Activated T-helper 1 cell treated with anti-CD3 and anti-CD28 coated beads, Interleukin-12 subunit alpha, Interleukin-12 subunit beta, Interleukin-2, Interleukin-4 antibody, amounts not matched to agents 30 ng/mL and 10 ng/mL and 1 ng/mL, durations not matched to agents 14 hours and 24 hours and 36 hours (primary cell): Measurements from ENCODE around the gene LYRM7. TPM values are rescaled to one million over a fixed set of nuclear protein-coding genes. Genes with fewer than 3 reads are reported as not detected.
"Not testable (repeated sequence)": the region's sequence is repeated elsewhere in the genome, so short reads cannot be mapped to it uniquely, and the experiment has no call there.

Experiments used
- DNase-seq: peaks from one replicate; pipeline ENCODE4 v3.0.0; 2021; ENCODE audit warnings: low spot score
- H3K27ac Mint-ChIP-seq: one replicate; pipeline ENCODE4 v1.8.0; 2021; ENCODE audit warnings: mild to moderate bottlenecking, mixed read lengths
- H3K27me3 Mint-ChIP-seq: one replicate; pipeline ENCODE4 v1.8.0; 2022; ENCODE audit warnings: mild to moderate bottlenecking, moderate library complexity, mixed read lengths; ENCODE audit not compliant: insufficient read depth
- H3K36me3 Mint-ChIP-seq: one replicate; pipeline ENCODE4 v1.8.0; 2021; ENCODE audit warnings: low read depth, mixed read lengths
- H3K4me1 Mint-ChIP-seq: one replicate; pipeline ENCODE4 v1.8.0; 2021; ENCODE audit warnings: low read depth, mixed read lengths
- H3K4me3 Mint-ChIP-seq: one replicate; pipeline ENCODE4 v1.8.0; 2021; ENCODE audit warnings: mild to moderate bottlenecking, moderate library complexity, mixed read lengths
- H3K9me3 Mint-ChIP-seq: one replicate; pipeline ENCODE4 v1.8.0; 2021; ENCODE audit warnings: mixed read lengths
- intact Hi-C: fragments of 100-400 bp; cut with micrococcal nuclease; formaldehyde crosslinking; loops from one replicate; pipeline ENCODE4 v1.15.1; 2024
- total RNA-seq: library from RNA; stranded (reverse); gene quantifications from 2 replicates; pipeline ENCODE4 v1.2.3, GENCODE V29; 2022

Gene LYRM7
- 13.7 and 15.8 TPM in 2 replicates for total RNA-seq

- H3K36me3 Mint-ChIP-seq: peaks cover 3% of the 10 kb centered on the region
- peaks cover 51% of the 10 kb centered on the region for H3K4me1 Mint-ChIP-seq
- H3K27ac Mint-ChIP-seq: peak within 1 kb of the TSS; percentile 98
- DNase-seq: peak; percentile 96
- no peaks in the 10 kb centered on the region for H3K9me3 Mint-ChIP-seq
- peak within 1 kb of the TSS; percentile 99 for H3K4me3 Mint-ChIP-seq
- H3K27me3 Mint-ChIP-seq: no peaks in the 10 kb centered on the region
- intact Hi-C loops: loop anchor here (1.0 to 10.0 kb wide), 11 partner anchors 7 to 854 kb away; partner anchors contain the start of genes FNIP1 and RAPGEF6
These were observed at the start of gene LYRM7 for GRCh38 chr5:131170540-131171275. LYRM7 (plus strand) TSS chr5:131170944; CDS start chr5:131171021, 77 bp downstream.

DNA sequence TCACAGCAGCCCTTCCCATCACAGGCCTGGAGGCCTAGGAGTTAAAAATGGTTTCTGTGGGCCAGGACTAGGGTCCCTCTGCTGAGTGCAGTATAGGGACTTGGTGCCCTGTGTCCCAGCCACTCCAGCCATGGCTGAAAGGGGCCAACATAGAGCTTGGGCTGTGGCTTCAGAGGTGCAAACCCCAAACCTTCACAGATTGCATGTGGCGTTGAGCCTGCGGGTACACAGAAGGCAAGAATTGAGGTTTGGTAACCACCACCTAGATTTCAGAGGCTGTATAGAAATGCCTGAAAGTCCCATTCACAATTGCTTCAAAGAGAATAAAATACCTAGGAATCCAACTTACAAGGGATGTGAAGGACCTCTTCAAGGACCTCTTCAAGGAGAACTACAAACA is 43.5 kb upstream of the LYRM7 start:
- intact Hi-C loops, H3K36me3 Mint-ChIP-seq, H3K27me3 Mint-ChIP-seq, H3K27ac Mint-ChIP-seq, H3K4me1 Mint-ChIP-seq, DNase-seq, H3K4me3 Mint-ChIP-seq: not testable (repeated sequence)
- peaks cover 26% of the 10 kb centered on the region for H3K9me3 Mint-ChIP-seq

GRCh38 chr5:131129306-131129705 is 41.4 kb upstream of the LYRM7 start:
- DNase-seq: no peak
- H3K4me3 Mint-ChIP-seq: no peak overlapping the region
- intact Hi-C loops: no loop called here
- H3K27me3 Mint-ChIP-seq: no peaks in the 10 kb centered on the region
- no peak overlapping the region for H3K27ac Mint-ChIP-seq
- peaks cover 27% of the 10 kb centered on the region for H3K9me3 Mint-ChIP-seq
- H3K36me3 Mint-ChIP-seq: no peaks in the 10 kb centered on the region
- no peaks in the 10 kb centered on the region for H3K4me1 Mint-ChIP-seq

DNA sequence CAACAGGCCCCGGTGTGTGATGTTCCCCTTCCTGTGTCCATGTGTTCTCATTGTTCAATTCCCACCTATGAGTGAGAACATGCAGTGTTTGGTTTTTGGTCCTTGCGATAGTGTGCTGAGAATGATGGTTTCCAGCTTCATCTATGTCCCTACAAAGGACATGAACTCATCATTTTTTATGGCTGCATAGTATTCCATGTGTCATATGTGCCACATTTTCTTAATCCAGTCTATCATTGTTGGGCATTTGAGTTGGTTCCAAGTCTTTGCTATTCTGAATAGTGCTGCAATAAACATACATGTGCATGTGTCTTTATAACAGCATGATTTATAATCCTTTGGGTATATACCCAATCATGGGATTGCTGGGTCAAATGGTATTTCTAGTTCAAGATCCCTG is 37.7 kb upstream of the LYRM7 start:
- H3K36me3 Mint-ChIP-seq, H3K4me3 Mint-ChIP-seq, H3K27me3 Mint-ChIP-seq, H3K4me1 Mint-ChIP-seq, intact Hi-C loops, H3K27ac Mint-ChIP-seq, DNase-seq: not testable (repeated sequence)
- peaks cover 12% of the 10 kb centered on the region for H3K9me3 Mint-ChIP-seq

GRCh38 chr5:131138406-131138805 is 32.3 kb upstream of the LYRM7 start:
- H3K9me3 Mint-ChIP-seq, DNase-seq, H3K27me3 Mint-ChIP-seq, H3K27ac Mint-ChIP-seq, H3K36me3 Mint-ChIP-seq, H3K4me1 Mint-ChIP-seq, H3K4me3 Mint-ChIP-seq, intact Hi-C loops: not testable (repeated sequence)

- Mint-ChIP-seq H3K27me3 (peaks cover 6% of the 10 kb centered on the region), H3K4me1 (no peaks in the 10 kb centered on the region), H3K4me3 (no peak overlapping the region), H3K27ac (no peak overlapping the region), H3K9me3 (peaks cover 5% of the 10 kb centered on the region), H3K36me3 (no peaks in the 10 kb centered on the region)
- intact Hi-C loops: no loop called here
- no peak for DNase-seq
These were observed 31.4 kb upstream of the LYRM7 start for GRCh38 chr5:131139321-131139720.

DNA sequence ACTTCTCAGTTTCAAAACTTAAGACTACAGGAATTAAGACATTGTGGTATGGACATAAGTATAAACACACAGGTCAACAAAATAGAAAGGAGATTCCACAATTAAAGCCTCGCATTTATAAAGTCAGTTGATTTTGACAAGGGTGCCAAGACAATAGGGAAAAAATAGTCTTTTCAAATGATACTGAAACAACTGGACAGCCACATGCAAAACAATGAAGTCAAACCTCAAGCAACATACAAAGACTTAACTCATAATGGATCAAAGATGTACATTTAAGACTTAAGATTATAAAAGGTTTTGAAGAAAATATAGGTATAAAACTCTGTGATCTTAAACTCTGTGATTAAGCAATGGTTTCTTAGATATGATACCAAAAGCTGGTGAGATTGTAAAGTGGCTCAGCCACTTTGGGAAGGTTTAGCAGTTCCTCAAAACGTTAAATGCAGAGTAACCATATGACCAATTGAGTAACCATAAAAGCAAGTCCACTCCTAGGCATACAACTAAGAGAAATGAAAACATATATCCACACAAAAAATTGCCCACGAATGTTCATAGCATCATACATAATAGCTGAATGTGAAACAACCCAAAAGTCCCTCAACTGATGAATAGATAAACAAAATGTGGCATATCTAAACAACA is 27.6 kb upstream of the LYRM7 start:
- no peak overlapping the region for H3K4me3 Mint-ChIP-seq
- no peak for DNase-seq
- H3K27me3 Mint-ChIP-seq: no peaks in the 10 kb centered on the region
- no peaks in the 10 kb centered on the region for H3K9me3 Mint-ChIP-seq
- no peaks in the 10 kb centered on the region for H3K36me3 Mint-ChIP-seq
- H3K4me1 Mint-ChIP-seq: no peaks in the 10 kb centered on the region
- H3K27ac Mint-ChIP-seq: no peak overlapping the region
- intact Hi-C loops: no loop called here

- no peaks in the 10 kb centered on the region for H3K36me3 Mint-ChIP-seq
- no peaks in the 10 kb centered on the region for H3K27me3 Mint-ChIP-seq
- intact Hi-C loops: no loop called here
- H3K27ac Mint-ChIP-seq: no peak overlapping the region
- H3K4me1 Mint-ChIP-seq: no peaks in the 10 kb centered on the region
- no peaks in the 10 kb centered on the region for H3K9me3 Mint-ChIP-seq
- DNase-seq: no peak
- H3K4me3 Mint-ChIP-seq: no peak overlapping the region
These were observed 23.5 kb upstream of the LYRM7 start for GRCh38 chr5:131147258-131147657.

GRCh38 chr5:131148835-131149234 is 21.9 kb upstream of the LYRM7 start:
- no peak overlapping the region for H3K4me3 Mint-ChIP-seq
- no peaks in the 10 kb centered on the region for H3K4me1 Mint-ChIP-seq
- no peaks in the 10 kb centered on the region for H3K36me3 Mint-ChIP-seq
- intact Hi-C loops: no loop called here
- no peaks in the 10 kb centered on the region for H3K9me3 Mint-ChIP-seq
- H3K27ac Mint-ChIP-seq: no peak overlapping the region
- DNase-seq: no peak
- H3K27me3 Mint-ChIP-seq: no peaks in the 10 kb centered on the region

DNA sequence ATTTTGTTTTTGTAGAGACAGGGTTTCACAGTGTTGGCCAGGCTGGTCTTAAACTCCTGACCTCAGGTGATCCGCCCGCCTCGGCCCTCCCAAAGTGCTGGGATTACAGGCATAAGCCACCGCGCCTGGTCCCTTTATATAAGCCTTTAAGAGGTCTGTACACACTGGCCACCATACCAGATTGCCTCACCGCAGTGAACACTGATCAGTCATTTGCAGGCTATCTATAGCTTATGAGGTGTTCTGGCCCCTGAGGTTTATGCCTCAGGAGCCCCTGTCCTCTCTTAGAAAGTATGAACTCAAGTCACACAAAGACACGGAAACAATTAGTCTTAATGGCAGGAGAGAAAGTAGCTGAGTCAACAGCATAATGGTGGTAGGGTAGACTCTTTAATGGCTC is 20.3 kb upstream of the LYRM7 start:
- no peak overlapping the region for H3K4me3 Mint-ChIP-seq
- no peaks in the 10 kb centered on the region for H3K27me3 Mint-ChIP-seq
- H3K36me3 Mint-ChIP-seq: peaks cover 2% of the 10 kb centered on the region
- no peak for DNase-seq
- no peak overlapping the region for H3K27ac Mint-ChIP-seq
- H3K9me3 Mint-ChIP-seq: no peaks in the 10 kb centered on the region
- intact Hi-C loops: no loop called here
- no peaks in the 10 kb centered on the region for H3K4me1 Mint-ChIP-seq

- DNase-seq: no peak
- peaks cover 10% of the 10 kb centered on the region for H3K36me3 Mint-ChIP-seq
- H3K27ac Mint-ChIP-seq: no peak overlapping the region
- H3K9me3 Mint-ChIP-seq: no peaks in the 10 kb centered on the region
- peaks cover under 1% of the 10 kb centered on the region for H3K4me1 Mint-ChIP-seq
- intact Hi-C loops: no loop called here
- H3K27me3 Mint-ChIP-seq: no peaks in the 10 kb centered on the region
- H3K4me3 Mint-ChIP-seq: no peak overlapping the region
These were observed 19.5 kb upstream of the LYRM7 start for GRCh38 chr5:131151216-131151615.

DNA sequence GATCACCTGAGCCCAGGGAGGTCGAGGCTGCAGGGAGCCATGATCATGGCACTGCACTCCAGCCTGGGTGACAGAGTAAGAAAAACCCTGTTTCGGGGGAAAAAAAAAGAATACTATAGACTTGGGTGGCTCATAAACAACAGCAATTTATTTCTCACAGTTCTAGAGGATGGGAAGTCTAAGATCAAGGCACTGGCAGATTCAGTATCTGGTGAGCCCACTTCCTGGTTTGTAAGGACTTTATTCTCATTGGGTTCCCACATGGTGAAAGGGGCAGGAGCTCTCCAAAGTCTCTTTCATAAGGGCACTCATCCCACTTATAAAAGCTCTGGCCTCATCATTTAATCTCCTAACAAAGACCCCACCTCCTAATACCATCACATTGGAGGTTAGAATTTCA is 14.4 kb upstream of the LYRM7 start:
- intact Hi-C loops: no loop called here
- Mint-ChIP-seq H3K27me3 (no peaks in the 10 kb centered on the region), H3K27ac (no peak overlapping the region), H3K4me1 (peaks cover 27% of the 10 kb centered on the region), H3K36me3 (peaks cover 45% of the 10 kb centered on the region), H3K9me3 (no peaks in the 10 kb centered on the region), H3K4me3 (no peak overlapping the region)
- no peak for DNase-seq

GRCh38 chr5:131156957-131157356 is 13.8 kb upstream of the LYRM7 start:
- intact Hi-C loops: no loop called here
- Mint-ChIP-seq H3K4me1 (peaks cover 33% of the 10 kb centered on the region), H3K36me3 (peaks cover 50% of the 10 kb centered on the region), H3K27me3 (no peaks in the 10 kb centered on the region), H3K27ac (no peak overlapping the region), H3K9me3 (no peaks in the 10 kb centered on the region), H3K4me3 (no peak overlapping the region)
- no peak for DNase-seq
